GM18519 (cell line): ENCODE results near the gene ABCC1.

ENCODE experiments used
- ATAC-seq: cut with Tn5 transposase; IDR thresholded peaks from one replicate; pipeline ENCODE4 v1.9.1; 2021; ENCODE audit warnings: mild to moderate bottlenecking, moderate library complexity; ENCODE audit not compliant: unreplicated experiment, low FRiP score

The ABCC1 gene

DNA sequence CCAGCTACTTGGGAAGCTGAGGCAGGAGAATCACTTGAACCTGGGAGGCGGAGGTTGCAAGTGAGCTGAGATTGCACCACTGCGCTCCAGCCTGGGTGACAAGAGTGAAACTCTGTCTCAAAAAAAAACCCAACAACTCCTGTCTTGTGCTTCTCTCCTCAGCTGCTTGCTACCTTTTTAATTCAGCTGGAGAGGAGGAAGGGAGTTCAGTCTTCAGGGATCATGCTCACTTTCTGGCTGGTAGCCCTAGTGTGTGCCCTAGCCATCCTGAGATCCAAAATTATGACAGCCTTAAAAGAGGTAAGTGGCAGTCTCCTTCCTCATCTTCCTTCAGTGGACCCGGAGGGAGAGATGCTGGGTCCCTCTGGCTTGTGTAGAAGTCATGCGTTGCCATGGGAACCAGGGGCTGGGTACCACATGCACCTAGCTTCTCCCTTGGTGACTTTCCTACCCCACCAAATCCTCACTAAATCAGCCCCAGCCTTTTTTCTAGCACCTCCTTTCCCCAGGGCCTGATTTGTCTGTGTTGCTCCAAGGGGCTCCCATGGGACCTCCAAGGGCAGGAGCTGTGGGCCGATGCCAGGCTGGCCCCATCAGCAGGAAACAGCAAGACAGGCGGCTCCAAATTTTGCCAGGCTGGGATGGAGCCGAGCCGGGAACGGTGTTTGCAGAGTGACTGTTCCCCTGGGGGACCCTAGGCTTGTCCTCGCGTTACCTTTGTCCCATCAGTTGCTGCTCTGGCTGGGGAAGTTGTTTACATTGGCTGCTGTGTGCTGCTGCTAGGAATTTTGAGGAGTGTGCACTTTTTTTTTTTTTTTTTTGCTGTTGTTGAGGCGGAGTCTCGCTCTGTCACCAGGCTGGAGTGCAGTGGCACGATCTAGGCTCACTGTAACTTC is 65.2 kb downstream of the ABCC1 start:
- no peak for ATAC-seq

DNA sequence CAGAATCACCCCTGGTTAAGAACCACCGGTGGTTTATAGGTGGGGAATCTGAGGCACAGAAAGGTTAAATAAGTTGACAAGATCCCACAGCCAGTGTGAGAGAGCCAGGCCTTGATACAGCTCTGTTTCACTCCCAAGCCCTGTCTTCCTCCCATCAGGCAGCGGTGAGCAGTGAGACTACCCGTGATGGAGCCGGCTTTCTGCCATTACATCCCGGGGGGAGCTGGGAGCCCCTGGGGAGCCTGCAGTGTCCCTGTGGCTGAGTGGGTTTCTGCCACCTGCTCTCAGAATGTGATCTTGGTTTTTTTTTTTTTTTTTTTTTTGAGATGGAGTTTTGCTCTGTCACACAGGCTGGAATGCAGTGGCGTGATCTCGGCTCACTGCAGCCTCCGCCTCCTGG is 66.4 kb downstream of the ABCC1 start:
- no peak for ATAC-seq

DNA sequence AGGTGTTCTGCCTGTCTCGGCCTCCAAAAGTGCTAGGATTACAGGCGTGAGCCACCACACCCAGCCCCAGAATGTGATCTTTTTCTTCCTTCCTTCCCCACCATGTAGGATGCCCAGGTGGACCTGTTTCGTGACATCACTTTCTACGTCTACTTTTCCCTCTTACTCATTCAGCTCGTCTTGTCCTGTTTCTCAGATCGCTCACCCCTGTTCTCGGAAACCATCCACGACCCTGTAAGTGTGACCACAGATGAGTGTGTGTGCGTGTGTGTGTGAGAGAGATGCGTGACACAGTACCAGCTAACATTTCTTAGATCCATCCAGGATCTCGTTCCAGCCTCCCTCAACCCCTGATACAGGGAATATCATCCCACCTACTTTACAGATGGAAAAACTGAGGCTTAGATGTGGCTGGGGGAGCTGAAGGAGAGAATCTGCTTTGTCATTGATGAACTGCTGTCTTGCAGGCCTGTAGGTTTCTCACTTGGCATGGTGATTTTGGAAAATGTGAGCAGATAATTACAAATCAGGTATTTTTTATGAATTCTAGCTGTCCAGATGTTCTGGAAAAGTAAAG is 67.1 kb downstream of the ABCC1 start:
- ATAC-seq, result no peak

DNA sequence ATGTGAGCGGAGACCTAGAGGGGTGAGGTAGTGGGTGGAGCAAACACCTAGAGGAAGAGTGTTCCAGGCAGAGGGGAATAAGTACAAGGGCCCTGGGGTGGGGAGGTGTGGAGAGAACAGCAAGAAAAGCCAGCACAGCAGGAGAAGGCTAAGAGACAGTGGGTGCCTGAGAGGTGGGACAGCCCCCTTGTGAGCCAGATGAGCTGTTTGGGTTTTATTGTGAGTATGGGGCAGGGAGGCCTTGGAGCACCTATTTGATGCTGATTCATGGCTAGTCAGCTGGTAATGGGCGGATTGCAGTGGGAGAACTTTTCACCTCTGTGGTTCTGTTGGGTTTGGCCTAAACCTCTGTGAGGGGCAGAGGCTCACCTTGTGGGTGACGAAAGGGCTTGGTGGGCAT is 68.4 kb downstream of the ABCC1 start:
- ATAC-seq, result no peak

DNA sequence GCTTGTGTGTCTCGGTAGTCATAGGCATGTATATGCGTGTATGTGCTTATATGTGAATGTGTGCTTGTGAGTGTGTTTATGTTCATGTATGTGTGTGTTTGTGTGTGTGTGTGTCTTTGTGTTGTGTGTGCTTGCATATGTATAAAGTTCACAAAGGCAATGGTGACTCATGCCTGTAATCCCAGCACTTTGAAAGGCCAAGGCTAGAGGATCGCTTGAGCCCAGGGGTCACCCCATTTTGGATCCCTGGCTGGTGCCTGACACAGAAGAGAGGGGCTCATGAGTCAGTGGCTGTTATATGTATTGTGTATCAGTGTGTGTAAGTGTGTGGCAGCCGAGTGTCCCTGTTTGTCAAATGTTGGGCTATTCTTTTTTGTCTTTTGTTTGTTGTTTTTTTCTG is 69.3 kb downstream of the ABCC1 start:
- ATAC-seq, result no peak

DNA sequence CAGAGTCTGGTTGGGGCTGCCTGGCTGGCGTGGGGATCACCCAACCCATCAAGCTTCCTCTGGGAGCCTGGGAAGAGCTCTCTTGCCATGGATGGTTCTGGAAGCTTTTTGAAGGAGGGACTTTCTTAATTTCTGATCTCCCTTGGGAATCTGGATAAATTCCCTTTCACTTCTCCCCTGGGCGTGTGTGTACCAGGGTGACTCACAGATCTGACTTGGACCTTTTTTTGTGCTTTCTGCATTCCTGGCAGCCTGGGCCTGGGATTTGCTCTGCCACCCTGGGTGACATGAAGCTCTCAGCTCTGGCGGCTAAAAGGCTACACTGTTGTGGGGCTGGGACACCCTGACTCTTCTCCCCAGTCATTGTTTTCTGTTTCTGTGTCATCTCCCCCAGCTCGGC is 70.1 kb downstream of the ABCC1 start:
- no peak for ATAC-seq

DNA sequence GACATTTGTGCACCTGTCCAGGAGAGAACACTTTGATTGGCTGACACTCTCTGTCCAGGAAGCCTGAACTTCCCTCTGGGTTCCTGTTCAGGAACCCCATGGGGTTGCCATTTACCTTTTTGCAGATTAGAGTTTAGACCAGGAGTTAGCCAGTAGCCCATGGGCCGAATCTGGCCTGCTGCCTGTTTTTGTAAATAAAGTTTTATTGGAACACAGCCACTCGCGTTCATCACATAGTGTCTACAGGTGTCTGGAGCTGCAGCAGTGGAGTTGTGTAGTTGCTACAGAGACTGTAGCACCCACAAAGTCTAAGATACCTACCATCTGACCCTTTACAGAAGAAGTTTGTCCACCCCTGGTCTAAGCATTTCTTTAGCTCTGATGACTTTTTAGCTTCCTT is 70.9 kb downstream of the ABCC1 start:
- ATAC-seq, result no peak

DNA sequence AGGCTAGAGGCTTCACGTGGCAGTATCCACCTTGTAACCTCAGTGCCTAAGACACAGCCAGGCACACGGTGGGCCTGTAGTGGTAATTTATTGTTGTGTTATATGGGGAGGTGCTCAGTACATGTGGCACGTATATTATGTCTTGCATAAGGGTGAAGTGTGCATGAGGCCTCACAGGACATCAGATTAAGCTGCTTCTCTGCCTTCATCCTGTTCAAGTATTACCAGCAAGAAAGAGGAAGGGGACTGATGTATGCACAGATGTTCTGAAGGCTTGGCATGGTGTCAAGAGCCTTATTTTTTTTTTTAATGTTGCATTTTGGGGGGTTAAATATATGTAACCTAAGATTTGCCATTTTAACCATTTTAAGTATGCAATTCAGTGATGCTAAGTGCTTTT is 71.6 kb downstream of the ABCC1 start:
- no peak for ATAC-seq

DNA sequence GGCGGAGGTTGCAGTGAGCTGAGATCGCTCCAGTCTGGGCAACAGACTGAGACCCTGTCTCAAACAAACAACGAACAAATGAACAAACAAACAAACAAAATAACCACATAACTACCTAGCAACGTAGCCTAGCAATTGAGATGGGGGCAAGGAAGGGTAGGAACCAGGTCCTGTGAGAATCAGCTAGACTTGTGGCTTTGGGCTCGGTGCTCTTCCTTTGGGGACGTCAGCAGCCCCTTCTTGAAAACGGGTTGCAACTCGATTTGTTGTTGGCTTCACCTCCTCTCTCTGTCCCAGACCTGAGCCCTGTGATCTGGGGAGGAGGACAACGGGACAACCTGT is 72.2 kb downstream of the ABCC1 start:
- ATAC-seq, result no peak

DNA sequence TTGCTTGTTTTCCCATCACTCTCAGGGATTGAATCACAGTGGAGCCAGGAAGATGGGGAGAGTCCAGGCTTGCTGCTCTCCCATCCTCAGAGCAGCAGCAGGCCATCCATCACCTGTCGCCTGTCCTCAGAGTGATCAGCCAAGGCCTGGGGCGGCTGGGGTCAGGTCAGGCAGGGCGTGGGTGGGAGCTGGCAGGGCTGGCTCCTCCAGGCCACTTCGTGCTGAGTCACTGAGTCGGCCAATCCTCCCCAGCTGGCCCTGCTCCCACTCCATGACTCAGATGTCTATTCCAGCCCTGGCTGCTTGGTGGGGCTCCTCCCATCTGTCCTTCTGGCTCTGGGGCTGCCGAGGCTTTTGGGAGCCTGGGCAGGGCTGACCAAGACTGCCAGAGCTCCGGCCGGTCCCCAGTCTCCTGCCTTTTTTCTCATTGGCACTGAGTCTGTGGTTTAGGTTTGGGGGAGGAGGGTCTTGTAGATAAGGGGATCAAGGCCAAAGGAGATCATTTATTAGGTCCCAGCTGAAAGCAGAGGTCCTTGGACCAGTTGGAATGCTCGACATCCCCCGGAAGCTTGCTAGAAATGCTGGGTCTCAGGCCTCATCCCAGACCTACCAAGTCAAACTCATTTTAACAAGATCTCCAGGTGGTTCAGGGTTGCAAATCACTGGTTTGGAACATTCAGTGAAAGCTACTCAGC is 72.7 kb downstream of the ABCC1 start:
- ATAC-seq, result no peak

DNA sequence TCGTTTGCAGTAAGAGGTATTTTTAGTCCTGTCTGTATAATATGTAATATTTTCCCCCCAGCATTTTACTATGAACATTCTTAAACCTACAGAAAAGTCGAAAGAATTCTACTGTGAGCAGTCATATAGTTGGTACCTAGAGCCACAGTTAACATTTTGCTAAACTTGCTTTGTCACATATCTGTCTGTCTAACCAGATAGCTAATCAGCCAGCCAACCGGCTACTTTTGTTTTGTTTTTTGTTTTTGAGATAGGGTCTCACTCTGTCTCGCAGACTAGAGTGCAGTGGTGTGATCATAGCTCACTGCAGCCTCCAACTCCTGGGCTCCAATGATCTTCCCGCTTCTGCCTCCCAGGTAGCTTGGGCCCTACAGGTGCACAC is 73.3 kb downstream of the ABCC1 start:
- ATAC-seq, result no peak

DNA sequence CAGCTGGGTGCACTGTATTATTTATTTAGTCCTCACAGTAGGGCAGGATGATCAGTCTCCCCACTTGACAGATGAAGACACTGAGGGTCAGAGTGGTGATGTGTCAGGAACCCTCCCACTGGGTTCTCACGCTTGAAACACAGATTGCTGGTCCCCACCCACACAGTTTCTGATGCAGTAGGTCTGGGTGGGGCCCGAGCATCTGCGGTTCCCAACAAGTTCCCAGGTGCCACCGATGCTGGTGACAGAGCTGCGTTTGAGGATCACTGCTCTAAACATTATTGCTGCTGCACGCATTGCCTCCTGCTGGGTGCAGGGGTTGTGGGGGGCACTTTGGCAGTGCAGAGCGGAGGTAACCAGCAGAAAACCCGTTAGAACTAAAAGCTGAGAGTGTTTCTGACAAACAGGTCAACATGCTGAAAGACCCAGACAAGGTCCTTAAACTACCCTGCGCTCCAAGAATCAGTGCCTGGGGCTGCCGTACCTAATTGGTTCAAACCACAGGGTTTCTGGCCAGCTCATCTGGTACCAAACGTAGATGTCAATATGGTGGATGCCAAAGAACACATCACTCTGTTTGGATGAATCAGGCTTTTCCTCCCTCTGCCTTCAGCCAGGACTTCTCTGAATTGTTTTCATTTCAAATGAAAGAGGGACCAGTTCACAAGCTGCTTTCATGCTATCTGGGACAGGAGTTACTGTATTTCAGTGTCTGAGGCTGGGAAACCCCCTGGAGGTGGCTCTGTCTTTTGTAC is 76.0 kb downstream of the ABCC1 start:
- no peak for ATAC-seq

DNA sequence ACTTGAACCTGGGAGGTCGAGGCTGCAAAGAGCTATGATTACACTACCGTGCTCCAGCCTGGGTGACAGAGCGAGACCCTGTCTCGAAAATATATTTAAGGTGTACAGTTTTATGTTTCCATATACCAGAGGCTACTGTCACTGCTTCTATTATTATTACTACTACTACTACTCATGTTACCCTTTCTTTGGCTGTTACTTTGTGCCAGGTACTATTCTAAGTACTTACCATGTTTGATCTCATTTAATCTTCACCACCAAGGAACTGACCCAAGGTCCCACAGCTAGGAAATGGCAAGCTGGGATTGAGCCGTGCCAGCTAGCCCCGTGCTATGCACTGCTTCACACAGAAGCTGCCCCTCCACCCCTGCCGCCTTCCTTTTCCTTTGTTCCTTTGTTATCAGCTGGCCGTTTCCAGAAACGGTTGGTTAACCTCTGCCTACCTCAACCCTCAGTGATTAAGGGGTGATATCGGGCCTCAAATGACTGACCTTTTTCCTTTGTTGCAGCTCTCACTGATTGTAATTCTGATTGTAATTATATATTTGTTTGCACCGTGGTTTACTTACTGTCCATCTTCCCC is 78.4 kb downstream of the ABCC1 start:
- no peak for ATAC-seq

DNA sequence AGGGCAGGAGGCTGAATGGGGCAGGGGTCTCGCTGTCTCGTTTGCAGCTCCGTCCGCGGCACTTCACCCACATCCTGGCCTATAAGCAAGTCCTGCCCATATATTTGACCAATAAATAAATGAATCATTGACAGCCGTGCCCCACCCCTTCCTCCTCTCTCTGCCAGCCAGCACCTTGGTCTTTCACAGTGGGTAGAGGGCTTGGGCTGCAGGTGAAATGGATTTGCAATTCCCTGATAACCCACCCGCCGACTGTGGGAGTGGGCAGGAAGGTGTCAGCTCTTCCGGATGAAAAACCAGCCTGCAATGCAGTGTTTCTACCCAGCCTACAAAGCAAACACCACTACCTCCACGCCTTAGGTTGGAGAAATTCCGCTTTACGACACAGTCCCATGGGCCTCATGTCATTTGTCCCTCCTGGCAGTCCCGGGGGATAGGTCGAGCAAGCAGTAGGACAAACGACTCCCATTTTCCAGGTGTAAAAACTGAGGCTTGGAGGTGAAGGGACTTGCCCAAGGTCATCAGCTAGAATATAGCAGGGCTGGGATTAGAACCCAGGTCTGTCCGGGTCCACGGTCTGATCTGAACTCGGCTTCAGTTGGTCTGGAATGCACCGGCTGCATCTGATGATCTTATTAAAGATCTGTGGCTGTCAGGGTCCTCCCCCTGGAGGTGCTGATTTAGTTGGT is 79.0 kb downstream of the ABCC1 start:
- no peak for ATAC-seq

DNA sequence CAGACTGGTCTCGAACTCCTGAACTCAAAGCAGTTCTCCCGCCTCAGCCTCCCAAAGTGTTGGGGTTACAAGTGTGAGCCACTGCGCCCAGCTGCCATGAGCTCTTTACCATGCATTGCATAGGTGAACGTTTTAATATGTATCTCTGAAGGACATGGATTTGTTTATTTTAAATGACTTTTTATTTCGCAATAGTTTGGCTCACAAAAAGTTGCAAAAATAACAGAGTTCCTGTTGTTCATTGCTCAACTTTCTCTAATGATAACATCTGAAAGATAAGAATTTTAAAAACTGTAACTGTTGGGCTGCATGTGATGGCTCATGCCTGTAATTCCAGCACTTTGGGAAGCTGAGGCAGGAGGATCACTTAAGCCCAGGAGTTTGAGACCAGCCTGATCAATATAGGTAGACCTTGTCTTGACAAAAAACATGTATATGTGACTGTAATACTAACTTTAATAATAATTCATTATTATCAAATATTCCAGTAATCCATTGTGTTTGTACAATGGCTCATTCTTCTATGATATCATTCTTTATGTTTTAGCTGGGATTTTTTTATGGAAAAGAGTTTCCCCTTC is 80.1 kb downstream of the ABCC1 start:
- no peak for ATAC-seq

DNA sequence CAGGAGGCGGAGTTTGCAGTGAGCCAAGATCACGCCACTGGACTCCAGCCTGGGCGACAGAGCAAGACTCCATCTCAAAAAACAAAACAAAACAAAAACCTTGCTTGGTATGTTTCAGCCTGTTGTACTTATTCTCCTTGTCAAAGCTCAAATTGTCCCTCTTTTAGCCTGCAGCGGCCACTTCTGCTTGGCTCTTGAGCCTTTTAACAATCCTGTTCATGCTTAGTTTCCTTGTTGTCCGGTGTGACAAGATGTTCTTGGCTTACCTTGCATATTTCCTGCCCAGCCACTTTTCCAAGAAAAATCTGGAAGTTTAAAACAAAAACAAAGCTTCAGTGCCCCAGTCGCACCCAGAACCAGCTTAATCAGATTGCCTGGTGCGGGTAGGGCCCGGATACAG is 81.0 kb downstream of the ABCC1 start:
- no peak for ATAC-seq

DNA sequence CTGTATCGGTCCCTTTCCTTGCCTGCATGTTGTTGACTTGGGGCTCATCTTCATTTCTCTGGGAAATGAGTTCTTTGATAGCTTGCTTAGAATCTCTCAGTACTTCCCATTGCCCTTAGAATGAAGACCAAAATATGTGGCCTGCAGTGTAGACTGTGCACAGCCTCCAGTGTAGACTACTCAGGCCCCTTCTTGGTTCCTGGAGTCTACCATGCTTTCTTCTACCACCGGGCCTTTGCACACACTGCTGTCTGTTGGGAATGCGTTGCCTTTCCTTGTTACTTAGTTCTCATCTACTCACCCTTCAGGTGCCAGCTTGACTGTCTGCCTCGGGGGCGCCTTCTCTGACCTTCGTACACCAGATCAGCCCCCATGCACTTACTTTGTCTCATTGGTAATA is 82.0 kb downstream of the ABCC1 start:
- no peak for ATAC-seq

DNA sequence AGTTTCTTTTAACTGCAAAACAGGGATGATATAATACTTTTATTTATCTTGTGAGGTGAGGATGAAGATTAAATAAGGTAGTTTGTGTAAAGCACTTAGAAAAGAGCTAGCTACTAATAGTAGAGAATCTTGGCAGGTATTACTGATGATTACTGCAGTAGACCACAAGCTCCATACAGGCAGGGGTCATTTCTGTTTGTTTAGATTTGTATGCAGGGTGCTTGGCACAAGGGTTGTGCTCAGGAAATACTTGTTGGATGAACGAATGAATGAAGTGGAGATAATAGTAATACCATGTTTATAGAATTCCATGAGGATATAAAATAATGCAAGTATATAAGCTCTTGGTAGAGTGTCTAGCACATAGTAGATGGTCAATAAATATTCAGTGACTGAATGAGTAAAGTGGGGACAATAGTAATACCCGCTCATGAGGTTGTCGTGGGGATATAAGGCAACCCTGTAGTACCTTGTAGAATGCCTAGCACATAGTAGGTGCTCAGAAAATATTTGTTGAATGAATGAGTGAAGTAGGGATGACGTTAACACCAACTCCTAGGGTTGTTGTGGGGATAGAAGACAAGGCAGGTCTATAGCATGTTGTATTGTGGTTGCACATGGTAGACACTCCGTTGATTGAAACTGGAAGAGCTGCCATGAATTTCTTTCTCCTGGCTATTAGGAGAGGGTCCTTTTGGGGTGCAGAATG is 83.0 kb downstream of the ABCC1 start:
- no peak for ATAC-seq

DNA sequence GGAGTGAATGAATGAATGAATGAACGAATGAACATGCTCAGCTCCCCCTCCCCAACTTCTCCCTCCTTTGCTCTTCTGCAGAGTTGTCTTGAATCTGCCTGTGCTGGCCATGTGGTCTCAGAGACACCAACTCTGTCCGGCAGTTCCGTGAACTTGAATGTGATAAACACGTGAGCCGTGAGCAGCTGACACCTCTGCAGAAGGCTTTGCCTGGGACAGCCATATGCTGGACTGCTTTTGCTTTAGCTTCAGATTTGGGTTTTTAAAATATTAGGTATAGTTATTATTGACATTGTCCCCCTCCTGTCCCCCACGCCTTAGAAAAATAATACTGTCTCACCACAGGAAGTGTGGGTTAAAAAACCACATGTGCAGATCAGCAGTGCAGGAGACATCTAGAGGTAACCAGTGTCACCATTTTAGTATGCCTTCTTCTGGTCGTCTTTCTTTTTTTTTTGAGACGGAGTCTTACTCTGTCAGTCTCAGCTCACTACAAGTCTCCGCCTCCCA is 83.8 kb downstream of the ABCC1 start:
- ATAC-seq, result no peak
